Spleen (tissue), 7 donors: ENCODE data around the gene POLG.

Experiments used
- POLR2A ChIP-seq, 3 donors: fragments of 450-650 bp; IDR thresholded peaks; one replicate each; pipeline ENCODE4 v1.5.1; 2017; ENCODE audit warnings: antibody characterized with exemption in 3 of 3, mild to moderate bottlenecking in 1 of 3
- TF ChIP-seq, protein P1 (sequence below), 11 experiments: fragments of 200-600 bp in 7 of 11; fragments of 450-650 bp in 4 of 11; sonication (generic) in 4 of 11; IDR thresholded peaks in 8 of 11; conservative IDR thresholded peaks in 3 of 11; 1 replicate in 7 of 11; 2 replicates in 4 of 11; pipeline versions ENCODE4 v1.4.0 to v1.8.0; 2016 to 2021; ENCODE audit warnings: antibody characterized with exemption in 11 of 11, inconsistent platforms in 4 of 11, mild to moderate bottlenecking in 1 of 11
- donor health status: DM: no; HTN: no; CAD: no; lungs with moderate emphysema.
- donor health status: DM: no; HTN: no; CAD: no.
- donor health status: DM: no; HTN: no; CAD: no.

DNA sequence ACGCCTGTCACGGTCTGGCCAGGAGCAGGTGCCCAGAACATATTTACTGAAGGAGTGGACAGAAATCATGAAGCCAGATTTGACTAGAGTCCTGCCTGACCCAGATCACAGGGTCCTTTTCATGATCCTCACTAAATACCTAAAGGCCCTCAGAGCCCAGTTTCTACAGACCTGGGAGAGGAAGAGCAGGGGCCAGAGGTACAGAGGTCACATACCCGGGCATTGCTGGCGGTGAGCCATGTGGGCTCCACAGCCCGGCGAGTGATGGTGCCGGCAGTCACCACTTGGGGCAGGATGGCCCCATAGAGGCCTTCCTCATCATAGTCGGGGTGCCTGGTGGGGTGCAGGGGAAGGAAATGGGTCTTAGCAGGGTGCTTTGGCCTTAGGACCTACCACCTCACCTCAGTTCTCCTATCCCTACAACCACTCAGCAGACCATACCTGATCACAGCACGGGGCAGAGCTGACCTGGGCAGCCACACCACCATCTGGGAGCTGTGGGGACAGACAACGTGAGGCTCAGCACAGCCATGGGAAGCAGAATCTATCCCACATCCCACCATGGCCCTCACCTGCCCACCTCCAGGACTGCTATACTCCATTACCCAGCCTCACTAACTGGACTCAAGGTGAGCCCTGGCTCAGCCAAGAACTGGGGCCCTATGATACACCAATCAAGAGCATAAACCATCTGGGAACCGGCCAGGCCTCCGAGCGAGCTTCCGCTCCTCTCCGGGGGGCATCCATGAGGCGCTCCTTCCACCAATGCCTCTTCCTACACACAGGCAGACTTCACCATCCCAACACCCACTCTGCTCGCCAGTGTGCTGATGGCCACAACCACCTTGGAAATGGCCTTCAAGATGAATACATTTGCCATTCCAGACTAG lies 12.9 kb downstream of the POLG start:
- TF ChIP-seq, protein P1, sequence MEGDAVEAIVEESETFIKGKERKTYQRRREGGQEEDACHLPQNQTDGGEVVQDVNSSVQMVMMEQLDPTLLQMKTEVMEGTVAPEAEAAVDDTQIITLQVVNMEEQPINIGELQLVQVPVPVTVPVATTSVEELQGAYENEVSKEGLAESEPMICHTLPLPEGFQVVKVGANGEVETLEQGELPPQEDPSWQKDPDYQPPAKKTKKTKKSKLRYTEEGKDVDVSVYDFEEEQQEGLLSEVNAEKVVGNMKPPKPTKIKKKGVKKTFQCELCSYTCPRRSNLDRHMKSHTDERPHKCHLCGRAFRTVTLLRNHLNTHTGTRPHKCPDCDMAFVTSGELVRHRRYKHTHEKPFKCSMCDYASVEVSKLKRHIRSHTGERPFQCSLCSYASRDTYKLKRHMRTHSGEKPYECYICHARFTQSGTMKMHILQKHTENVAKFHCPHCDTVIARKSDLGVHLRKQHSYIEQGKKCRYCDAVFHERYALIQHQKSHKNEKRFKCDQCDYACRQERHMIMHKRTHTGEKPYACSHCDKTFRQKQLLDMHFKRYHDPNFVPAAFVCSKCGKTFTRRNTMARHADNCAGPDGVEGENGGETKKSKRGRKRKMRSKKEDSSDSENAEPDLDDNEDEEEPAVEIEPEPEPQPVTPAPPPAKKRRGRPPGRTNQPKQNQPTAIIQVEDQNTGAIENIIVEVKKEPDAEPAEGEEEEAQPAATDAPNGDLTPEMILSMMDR (IDR thresholded peaks at IDR 0.05 in 8 of 11, conservative IDR thresholded peaks at IDR 0.05 in 3 of 11) = no peak
- no peak for TF ChIP-seq POLR2A (IDR thresholded peaks at IDR 0.05)
